ENCODE measurements around the gene DES. TPM values are rescaled to one million over a fixed set of nuclear protein-coding genes. Genes with fewer than 3 reads are reported as not detected.

The DES gene
- total and polyA plus RNA-seq, 4 donors = 23.9 to 108 (median 57.9) TPM

DNA sequence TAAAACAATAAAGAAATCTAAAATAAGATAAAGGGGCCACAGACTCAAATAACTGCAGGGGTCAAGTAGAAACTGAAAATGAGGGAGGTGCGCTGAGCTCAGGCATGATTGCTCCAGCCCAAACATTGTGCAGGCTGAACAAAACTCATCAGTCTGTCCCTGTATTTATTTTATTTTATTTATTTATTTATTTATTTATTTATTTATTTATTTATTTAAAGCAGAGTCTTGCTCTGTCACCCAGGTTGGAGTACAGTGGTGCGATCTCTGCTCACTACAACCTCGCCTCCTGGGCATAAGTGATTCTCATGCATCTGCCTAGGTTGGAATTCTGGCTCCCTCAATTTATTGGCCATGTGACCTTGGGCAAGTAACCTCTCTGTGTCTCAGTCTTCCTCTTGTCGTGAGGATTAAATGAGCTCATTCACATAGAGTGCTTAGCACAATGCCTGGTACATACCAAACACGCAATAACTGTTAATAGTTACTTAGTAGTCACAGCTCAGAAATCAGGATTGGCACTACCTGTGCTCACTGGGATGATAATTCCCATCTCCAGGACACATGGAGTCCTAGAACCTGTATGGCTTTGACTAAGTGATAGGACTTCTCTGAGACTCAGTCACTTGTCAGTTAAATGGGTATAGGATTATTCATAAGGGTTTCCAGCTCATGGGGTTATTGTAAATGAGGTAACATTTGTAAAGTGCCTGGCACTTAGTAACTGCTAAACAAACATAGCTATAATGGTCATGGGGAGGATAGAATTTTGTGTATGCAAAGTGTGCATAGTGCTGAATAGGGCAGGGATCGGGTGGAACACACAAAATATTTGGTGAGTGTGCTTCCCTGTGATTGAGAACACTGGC is 22.4 kb downstream of the DES start:
- Histone ChIP-seq H3K27ac (ENCODE audit: low read depth in 1 of 2, low read length in 1 of 2) (peak overlapping the region in 1 of 2 donors; percentile 94), H3K27me3 (ENCODE audit: control insufficient read depth in 3 of 3, insufficient read depth in 3 of 3, low read length in 2 of 3) (peaks cover 5 to 14% (median 11%) of the 10 kb centered on the region in 3 donors), H3K9me3 (ENCODE audit: control insufficient read depth in 4 of 4, insufficient read depth in 3 of 4, low read length in 3 of 4) (no peaks in the 10 kb centered on the region), H3K9ac (ENCODE audit: insufficient read depth in 1 of 2, low read length in 2 of 2) (no peak overlapping the region), H3K4me3 (no peak overlapping the region), H3K4me1 (ENCODE audit: control insufficient read depth in 5 of 5, insufficient read depth in 5 of 5, low read length in 5 of 5) (peaks cover 0 to 41% (median 5%) of the 10 kb centered on the region in 5 donors), H3K36me3 (ENCODE audit: control insufficient read depth in 4 of 4, insufficient read depth in 4 of 4, low read length in 4 of 4) (peaks cover 0 to 4% (median 0%) of the 10 kb centered on the region in 4 donors)
- no peak for ATAC-seq (ENCODE audit: insufficient read depth, low FRiP score)
- 79 to 82% methylated on average over 6 of the region's 6 CpGs for WGBS, 2 donors
- peak in 1 of 3 donors; percentile 54 for DNase-seq
- no peak for TF ChIP-seq CTCF (IDR thresholded peaks at IDR 0.05; ENCODE audit: control extremely low read depth, extremely low read depth)

DNA sequence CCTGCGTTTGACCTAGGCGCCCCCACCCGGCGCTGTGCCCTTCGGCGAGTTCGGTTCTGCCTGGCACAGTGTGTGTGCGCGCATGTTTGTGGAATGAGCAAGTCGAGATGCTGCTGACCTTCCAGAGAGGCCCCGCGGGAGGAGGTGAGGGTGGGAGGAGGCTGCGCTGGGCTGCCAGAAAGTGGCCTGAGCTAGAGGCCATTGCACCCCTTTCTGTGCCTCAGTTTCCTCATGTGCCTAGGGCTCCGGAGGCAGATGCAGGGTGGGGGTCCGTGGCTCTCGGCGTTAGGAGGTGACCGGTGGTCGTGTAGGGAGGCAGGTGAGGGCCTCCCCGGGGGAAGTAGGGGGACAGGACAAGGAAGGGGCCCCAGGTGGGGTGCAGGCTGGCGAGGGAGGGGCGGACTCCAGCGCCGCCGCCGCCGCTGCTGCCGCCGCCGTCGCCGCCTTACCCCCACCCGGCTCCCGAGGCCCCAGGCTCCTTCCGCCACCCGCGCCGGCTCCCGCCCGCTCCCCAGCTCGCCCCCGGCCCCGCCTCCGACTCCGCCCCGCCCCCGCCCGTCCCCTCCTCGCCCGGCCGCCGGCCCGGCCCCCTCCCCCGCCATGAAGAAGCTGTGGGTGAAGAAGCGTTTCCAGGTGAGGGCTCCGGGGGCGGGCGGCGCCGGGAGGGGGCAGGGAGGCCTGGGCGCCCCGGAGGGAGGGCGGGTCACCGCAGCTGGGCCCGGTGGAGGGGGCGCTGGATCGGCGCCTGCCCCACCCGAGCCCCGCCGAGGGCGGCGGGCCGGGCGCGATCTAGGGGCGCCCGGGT is 23.5 kb downstream of the DES start:
- no peak for TF ChIP-seq CTCF (IDR thresholded peaks at IDR 0.05; ENCODE audit: control extremely low read depth, extremely low read depth)
- Histone ChIP-seq H3K36me3 (ENCODE audit: control insufficient read depth in 4 of 4, insufficient read depth in 4 of 4, low read length in 4 of 4) (peaks cover 0 to 4% (median 0%) of the 10 kb centered on the region in 4 donors), H3K27me3 (ENCODE audit: control insufficient read depth in 3 of 3, insufficient read depth in 3 of 3, low read length in 2 of 3) (peaks cover 0 to 11% (median under 1%) of the 10 kb centered on the region in 3 donors), H3K9me3 (ENCODE audit: control insufficient read depth in 4 of 4, insufficient read depth in 3 of 4, low read length in 3 of 4) (no peaks in the 10 kb centered on the region), H3K4me3 (no peak overlapping the region), H3K9ac (ENCODE audit: insufficient read depth in 1 of 2, low read length in 2 of 2) (no peak overlapping the region), H3K27ac (ENCODE audit: low read depth in 1 of 2, low read length in 1 of 2) (peak overlapping the region in 1 of 2 donors; percentile 94), H3K4me1 (ENCODE audit: control insufficient read depth in 5 of 5, insufficient read depth in 5 of 5, low read length in 5 of 5) (peaks cover 0 to 41% (median 5%) of the 10 kb centered on the region in 5 donors)
- DNase-seq (peak; percentile 56 to 73 (median 71)), ATAC-seq (ENCODE audit: insufficient read depth, low FRiP score) (peak; percentile 13)
- 2 to 3% methylated on average over 20 to 78 of the region's 78 CpGs for WGBS, 2 donors

DNA sequence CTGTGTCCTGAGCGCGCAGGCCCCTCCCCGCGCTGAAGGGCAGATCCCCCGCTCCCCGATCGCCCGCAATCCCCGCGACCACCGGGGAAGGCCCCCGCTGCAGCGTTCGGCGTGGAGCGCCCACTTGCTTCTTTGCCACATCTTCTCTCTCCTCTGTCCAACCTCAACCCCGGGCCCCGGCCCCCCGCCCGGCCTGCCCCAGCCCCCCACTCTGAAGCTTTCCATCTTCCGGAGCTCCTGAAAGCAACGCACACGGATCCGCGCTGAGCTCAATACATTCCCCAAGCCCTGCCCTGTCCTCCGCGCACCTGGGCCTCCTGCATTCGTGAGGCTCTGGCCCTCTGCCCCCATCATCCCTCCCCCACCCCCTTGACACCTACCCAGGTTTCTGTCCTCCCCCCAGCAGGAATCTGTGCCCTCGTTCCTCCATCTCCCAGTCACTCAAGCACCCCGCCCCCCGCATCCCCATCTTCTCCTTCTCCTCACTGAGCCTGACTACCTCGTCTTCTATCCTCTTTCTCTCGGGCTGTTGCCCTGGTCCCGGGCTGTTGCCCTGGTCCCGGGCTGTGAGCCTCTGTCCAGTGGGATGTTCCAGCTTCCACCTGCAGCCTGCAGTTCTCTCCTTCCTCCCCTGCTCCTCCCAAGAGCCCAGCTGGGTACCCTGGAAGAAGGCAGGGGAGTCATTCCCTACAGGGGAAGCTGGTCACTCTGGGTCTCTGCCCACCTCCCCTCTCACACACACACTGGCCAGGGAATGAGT is 24.3 kb downstream of the DES start:
- 7 to 8% methylated on average over 31 to 35 of the region's 35 CpGs for WGBS, 2 donors
- no peak for ATAC-seq (ENCODE audit: insufficient read depth, low FRiP score)
- no peak for TF ChIP-seq CTCF (IDR thresholded peaks at IDR 0.05; ENCODE audit: control extremely low read depth, extremely low read depth)
- Histone ChIP-seq H3K9ac (ENCODE audit: insufficient read depth in 1 of 2, low read length in 2 of 2) (no peak overlapping the region), H3K4me3 (no peak overlapping the region), H3K36me3 (ENCODE audit: control insufficient read depth in 4 of 4, insufficient read depth in 4 of 4, low read length in 4 of 4) (peaks cover 0 to 4% (median 0%) of the 10 kb centered on the region in 4 donors), H3K27me3 (ENCODE audit: control insufficient read depth in 3 of 3, insufficient read depth in 3 of 3, low read length in 2 of 3) (peaks cover 0 to 16% (median 0%) of the 10 kb centered on the region in 3 donors), H3K9me3 (ENCODE audit: control insufficient read depth in 4 of 4, insufficient read depth in 3 of 4, low read length in 3 of 4) (no peaks in the 10 kb centered on the region), H3K4me1 (ENCODE audit: control insufficient read depth in 5 of 5, insufficient read depth in 5 of 5, low read length in 5 of 5) (peaks cover 0 to 34% (median 5%) of the 10 kb centered on the region in 5 donors), H3K27ac (ENCODE audit: low read depth in 1 of 2, low read length in 1 of 2) (peak overlapping the region in 1 of 2 donors; percentile 69)
- DNase-seq = no peak

Measured in lung (tissue), 12 donors.